Loucy (cell line): ENCODE results near the gene RAP1GAP2.

Source experiments
- H2AFZ ChIP-seq: fragments of 200-600 bp; sonication (generic); 2 replicates; pipeline ENCODE4 v1.6.0; 2016; ENCODE audit warnings: antibody characterized with exemption, mild to moderate bottlenecking, low read length, moderate library complexity
- H3F3A ChIP-seq: fragments of 200-600 bp; 2 replicates; pipeline ENCODE4 v1.6.0; 2016; ENCODE audit warnings: antibody characterized with exemption, low read depth, mild to moderate bottlenecking
- H3K27me3 ChIP-seq: fragments of 200-600 bp; sonication (generic); 2 replicates; pipeline ENCODE4 v1.6.1; 2014; ENCODE audit warnings: low read length, mild to moderate bottlenecking; ENCODE audit not compliant: insufficient read depth, poor library complexity, severe bottlenecking
- H3K36me3 ChIP-seq: fragments of 200-600 bp; sonication (generic); 2 replicates; pipeline ENCODE4 v1.6.1; 2016; ENCODE audit warnings: low read length; ENCODE audit not compliant: insufficient read depth
- H3K4me1 ChIP-seq: fragments of 200-600 bp; sonication (generic); 2 replicates; pipeline ENCODE4 v1.5.1; 2014; ENCODE audit warnings: low read length, mild to moderate bottlenecking; ENCODE audit not compliant: insufficient read depth, poor library complexity, severe bottlenecking
- H3K4me2 ChIP-seq: fragments of 200-600 bp; sonication (generic); 2 replicates; pipeline ENCODE4 v1.6.0; 2014; ENCODE audit warnings: antibody characterized with exemption, low read length, low read depth, mild to moderate bottlenecking; ENCODE audit not compliant: poor library complexity, severe bottlenecking
- H3K4me3 ChIP-seq: fragments of 200-600 bp; sonication (generic); 2 replicates; pipeline ENCODE4 v1.5.1; 2014; ENCODE audit warnings: low read length, mild to moderate bottlenecking, mixed read lengths; ENCODE audit not compliant: poor library complexity, severe bottlenecking
- H3K79me2 ChIP-seq: fragments of 200-600 bp; sonication (generic); 2 replicates; pipeline ENCODE4 v1.6.1; 2014; ENCODE audit warnings: low read length; ENCODE audit not compliant: insufficient read depth
- H3K9ac ChIP-seq: fragments of 200-600 bp; sonication (generic); 2 replicates; pipeline ENCODE4 v1.6.0; 2014; ENCODE audit warnings: mild to moderate bottlenecking, low read depth, low read length, moderate library complexity; ENCODE audit not compliant: poor library complexity, severe bottlenecking
- H3K9me2 ChIP-seq: fragments of 200-600 bp; sonication (generic); replicated peaks from 2 replicates; pipeline ENCODE4 v1.6.1; 2016; ENCODE audit warnings: low read depth, low read length, mixed read lengths
- H3K9me3 ChIP-seq: fragments of 200-600 bp; sonication (generic); 2 replicates; pipeline ENCODE4 v1.6.1; 2014; ENCODE audit warnings: mild to moderate bottlenecking, antibody characterized with exemption, low read length, low read depth; ENCODE audit not compliant: insufficient read depth
- H4K20me1 ChIP-seq: fragments of 200-600 bp; sonication (generic); 2 replicates; pipeline ENCODE4 v1.6.0; 2014; ENCODE audit warnings: antibody characterized with exemption, low read length, mild to moderate bottlenecking; ENCODE audit not compliant: insufficient read depth, poor library complexity, severe bottlenecking
- EZH2phosphoT487 ChIP-seq: fragments of 200-600 bp; IDR thresholded peaks from 2 replicates; pipeline ENCODE4 v1.6.1; 2018; ENCODE audit warnings: antibody characterized with exemption, mild to moderate bottlenecking, moderate library complexity, borderline replicate concordance
- TF ChIP-seq, protein P1 (sequence below): fragments of 200-600 bp; sonication (generic); conservative IDR thresholded peaks from 2 replicates; pipeline ENCODE4 v1.5.1; 2014; ENCODE audit warnings: mild to moderate bottlenecking, antibody characterized with exemption, low read length

RAP1GAP2 gene

DNA sequence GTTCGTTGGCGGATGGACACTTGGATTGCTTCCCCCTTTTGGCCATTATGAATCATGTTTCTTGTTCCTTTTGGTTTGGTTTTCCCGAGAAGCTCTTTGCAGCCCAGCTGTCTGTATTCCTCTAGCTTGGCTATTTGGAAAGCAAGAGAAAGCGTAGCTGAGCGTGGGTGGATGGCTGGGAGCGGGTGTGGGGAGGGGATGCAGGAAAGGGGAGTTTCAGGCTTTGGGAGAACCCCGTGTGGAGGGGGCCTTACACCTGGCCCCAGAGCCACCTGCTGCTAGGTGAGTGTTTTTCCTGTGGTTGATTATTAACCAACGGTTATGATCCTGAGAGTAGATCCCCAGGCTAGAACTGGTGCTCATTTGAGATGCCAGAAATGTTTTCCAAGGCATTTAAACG, 103.7 kb downstream of the RAP1GAP2 start:
- H3K36me3 ChIP-seq: peaks cover 46% of the 10 kb centered on the region; the same call in 1 of the 2 replicates
- no peak overlapping the region for H2AFZ ChIP-seq
- no peak overlapping the region for H3K9ac ChIP-seq
- H3F3A ChIP-seq: no peaks in the 10 kb centered on the region
- no peaks in the 10 kb centered on the region for H3K27me3 ChIP-seq
- no peak overlapping the region for H3K4me3 ChIP-seq
- no peaks in the 10 kb centered on the region for H3K9me3 ChIP-seq
- H3K79me2 ChIP-seq: peaks cover 99% of the 10 kb centered on the region
- no peak overlapping the region for H3K4me2 ChIP-seq
- H3K4me1 ChIP-seq: no peaks in the 10 kb centered on the region
- peaks cover 85% of the 10 kb centered on the region for H4K20me1 ChIP-seq
- TF ChIP-seq, protein P1, sequence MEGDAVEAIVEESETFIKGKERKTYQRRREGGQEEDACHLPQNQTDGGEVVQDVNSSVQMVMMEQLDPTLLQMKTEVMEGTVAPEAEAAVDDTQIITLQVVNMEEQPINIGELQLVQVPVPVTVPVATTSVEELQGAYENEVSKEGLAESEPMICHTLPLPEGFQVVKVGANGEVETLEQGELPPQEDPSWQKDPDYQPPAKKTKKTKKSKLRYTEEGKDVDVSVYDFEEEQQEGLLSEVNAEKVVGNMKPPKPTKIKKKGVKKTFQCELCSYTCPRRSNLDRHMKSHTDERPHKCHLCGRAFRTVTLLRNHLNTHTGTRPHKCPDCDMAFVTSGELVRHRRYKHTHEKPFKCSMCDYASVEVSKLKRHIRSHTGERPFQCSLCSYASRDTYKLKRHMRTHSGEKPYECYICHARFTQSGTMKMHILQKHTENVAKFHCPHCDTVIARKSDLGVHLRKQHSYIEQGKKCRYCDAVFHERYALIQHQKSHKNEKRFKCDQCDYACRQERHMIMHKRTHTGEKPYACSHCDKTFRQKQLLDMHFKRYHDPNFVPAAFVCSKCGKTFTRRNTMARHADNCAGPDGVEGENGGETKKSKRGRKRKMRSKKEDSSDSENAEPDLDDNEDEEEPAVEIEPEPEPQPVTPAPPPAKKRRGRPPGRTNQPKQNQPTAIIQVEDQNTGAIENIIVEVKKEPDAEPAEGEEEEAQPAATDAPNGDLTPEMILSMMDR: no peak
- no peaks in the 10 kb centered on the region for H3K9me2 ChIP-seq

DNA sequence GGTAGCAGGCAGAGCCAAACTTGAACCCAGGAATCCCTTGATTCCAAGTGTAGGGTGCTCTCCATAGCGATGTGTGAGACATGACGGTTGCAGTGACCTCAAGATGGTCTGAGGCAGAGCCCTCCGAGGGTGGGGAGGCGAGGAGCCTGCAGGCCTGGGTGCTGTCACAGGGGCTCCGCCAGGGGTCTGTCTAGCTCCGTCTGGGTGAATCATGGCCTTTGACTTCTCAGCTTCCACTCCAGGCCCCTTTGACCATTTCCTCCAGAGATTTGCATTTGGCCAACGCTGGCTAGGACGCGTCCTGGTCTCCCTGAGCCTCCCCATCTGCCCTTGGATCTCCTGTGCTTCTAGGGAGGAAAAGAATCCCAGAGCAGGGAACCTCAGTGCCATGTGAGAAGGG, 104.6 kb downstream of the RAP1GAP2 start:
- Histone ChIP-seq H2AFZ (no peak overlapping the region), H3K9me3 (no peaks in the 10 kb centered on the region), H3K4me2 (no peak overlapping the region), H3K36me3 (peaks cover 49% of the 10 kb centered on the region; the same call in 1 of the 2 replicates), H3K9ac (no peak overlapping the region), H4K20me1 (peaks cover 86% of the 10 kb centered on the region), H3F3A (no peaks in the 10 kb centered on the region), H3K27me3 (no peaks in the 10 kb centered on the region), H3K9me2 (no peaks in the 10 kb centered on the region), H3K4me1 (no peaks in the 10 kb centered on the region), H3K79me2 (peaks cover 99% of the 10 kb centered on the region), H3K4me3 (no peak overlapping the region)
- no peak for TF ChIP-seq EZH2phosphoT487
- TF ChIP-seq, protein P1: no peak

DNA sequence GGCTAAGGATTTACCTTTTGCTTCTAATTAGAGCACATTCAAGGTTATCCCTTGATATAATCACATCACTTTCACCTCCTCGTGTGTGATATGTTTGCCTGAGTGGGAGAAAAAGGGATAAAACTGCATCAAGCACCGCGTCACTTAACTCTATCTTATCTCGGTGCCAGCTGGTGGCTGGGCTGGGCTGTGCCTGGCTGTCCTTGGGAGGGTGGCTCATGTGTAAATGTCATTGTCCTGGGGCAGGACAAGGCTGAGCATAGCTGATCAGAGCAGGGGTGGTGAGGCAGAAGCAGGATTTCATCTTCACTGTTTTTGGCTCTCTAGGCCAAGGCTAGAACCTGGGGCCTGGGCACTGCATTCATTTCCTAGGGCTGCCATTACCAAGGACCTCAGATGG, 105.3 kb downstream of the RAP1GAP2 start:
- no peaks in the 10 kb centered on the region for H3K4me1 ChIP-seq
- peaks cover 99% of the 10 kb centered on the region for H3K79me2 ChIP-seq
- peaks cover 84% of the 10 kb centered on the region for H4K20me1 ChIP-seq
- no peak overlapping the region for H3K4me3 ChIP-seq
- H3K9ac ChIP-seq: no peak overlapping the region
- no peaks in the 10 kb centered on the region for H3F3A ChIP-seq
- no peaks in the 10 kb centered on the region for H3K9me3 ChIP-seq
- H2AFZ ChIP-seq: no peak overlapping the region
- no peak overlapping the region for H3K4me2 ChIP-seq
- no peaks in the 10 kb centered on the region for H3K9me2 ChIP-seq
- H3K36me3 ChIP-seq: peaks cover 49% of the 10 kb centered on the region
- TF ChIP-seq, protein P1: no peak
- no peak for TF ChIP-seq EZH2phosphoT487
- no peaks in the 10 kb centered on the region for H3K27me3 ChIP-seq
